CD4-positive, alpha-beta T cell treated with Interleukin-15 for 1 hour (primary cell): ENCODE measurements around the gene MLIP.
"Not testable (repeated sequence)": the region's sequence is repeated elsewhere in the genome, so short reads cannot be mapped to it uniquely, and the experiment has no call there.

Source experiments
- DNase-seq: peaks from one replicate; pipeline ENCODE4 v3.0.0-alpha.2; 2020

Gene MLIP

GRCh38 chr6:54238396-54238795, 127.2 kb downstream of the MLIP start:
- DNase-seq: no peak

- no peak for DNase-seq
Observed at GRCh38 chr6:54243699-54244098, 132.5 kb downstream of the MLIP start.

GRCh38 chr6:54244430-54244829, 133.2 kb downstream of the MLIP start:
- DNase-seq: no peak

GRCh38 chr6:54245265-54245664, 134.0 kb downstream of the MLIP start:
- DNase-seq: no peak

- no peak for DNase-seq
Observed at GRCh38 chr6:54248319-54248718, 137.1 kb downstream of the MLIP start.

GRCh38 chr6:54248994-54249393, 137.8 kb downstream of the MLIP start:
- no peak for DNase-seq

GRCh38 chr6:54249812-54250211, 138.6 kb downstream of the MLIP start:
- not testable (repeated sequence) for DNase-seq

GRCh38 chr6:54252496-54252895, 141.3 kb downstream of the MLIP start:
- DNase-seq: no peak

- no peak for DNase-seq
Observed at GRCh38 chr6:54252916-54253315, 141.7 kb downstream of the MLIP start.

GRCh38 chr6:54254886-54255285, 143.6 kb downstream of the MLIP start:
- no peak for DNase-seq

GRCh38 chr6:54255886-54256285, 144.6 kb downstream of the MLIP start:
- no peak for DNase-seq

- DNase-seq: no peak
Observed at GRCh38 chr6:54260025-54260424, 148.8 kb downstream of the MLIP start.

- no peak for DNase-seq
Observed at GRCh38 chr6:54262499-54262898, 151.3 kb downstream of the MLIP start.

GRCh38 chr6:54262971-54263370, 151.7 kb downstream of the MLIP start:
- no peak for DNase-seq

- no peak for DNase-seq
Observed at GRCh38 chr6:54264581-54265272, 153.5 kb downstream of the MLIP start.

- DNase-seq: no peak
Observed at GRCh38 chr6:54266400-54266923, 155.2 kb downstream of the MLIP start.

- no peak for DNase-seq
Observed at GRCh38 chr6:54267798-54268197, 156.6 kb downstream of the MLIP start.

- no peak for DNase-seq
Observed at GRCh38 chr6:54273214-54273820, 162.1 kb downstream of the MLIP start.

GRCh38 chr6:54274383-54274782, 163.1 kb downstream of the MLIP start:
- DNase-seq: no peak

GRCh38 chr6:54282186-54282585, 170.9 kb downstream of the MLIP start:
- no peak for DNase-seq

- no peak for DNase-seq
Observed at GRCh38 chr6:54284161-54284860, 173.1 kb downstream of the MLIP start.

- no peak for DNase-seq
Observed at GRCh38 chr6:54285595-54285994, 174.4 kb downstream of the MLIP start.

- DNase-seq: no peak
Observed at GRCh38 chr6:54286141-54286540, 174.9 kb downstream of the MLIP start.

GRCh38 chr6:54288474-54288873, 177.2 kb downstream of the MLIP start:
- no peak for DNase-seq
